Right lobe of liver (tissue), 6 donors: ENCODE data around the gene PHAF1. TPM values are rescaled to one million over a fixed set of nuclear protein-coding genes. Genes with fewer than 3 reads are reported as not detected.

Experiments used
- ATAC-seq, 4 donors: fragments of 200-7000 bp; cut with Tn5 transposase; one replicate each; pipeline ENCODE4 v1.9.1; 2020; ENCODE audit warnings: mild to moderate bottlenecking in 4 of 4, moderate library complexity in 4 of 4
- DNase-seq, 3 donors: peaks; one replicate each; pipeline ENCODE4 v3.0.0-alpha.2; 2020
- H3K27ac ChIP-seq, 3 donors: fragments of 200-600 bp; one replicate each; pipeline ENCODE4 v1.8.0; 2022
- H3K27me3 ChIP-seq, 2 donors: fragments of 200-600 bp; one replicate each; pipeline ENCODE4 v1.8.0; 2022
- H3K36me3 ChIP-seq, 4 donors: fragments of 200-600 bp; sonication (generic) in 1 of 4; one replicate each; pipeline versions ENCODE4 v1.5.1 to v1.8.0; 2017 to 2022; ENCODE audit warnings: control low read depth in 1 of 4
- H3K4me1 ChIP-seq, 4 donors: fragments of 200-600 bp; sonication (generic) in 1 of 4; one replicate each; pipeline versions ENCODE4 v1.5.1 to v1.8.0; 2017 to 2022; ENCODE audit warnings: control low read depth in 1 of 4
- H3K4me3 ChIP-seq, 3 donors: fragments of 200-600 bp; one replicate each; pipeline ENCODE4 v1.8.0; 2022
- H3K9me3 ChIP-seq, 4 donors: fragments of 200-600 bp; sonication (generic) in 1 of 4; one replicate each; pipeline versions ENCODE4 v1.5.1 to v1.8.0; 2017 to 2022; ENCODE audit warnings: control low read depth in 1 of 4
- CTCF ChIP-seq, 4 donors: fragments of 200-600 bp in 3 of 4; fragments of 450-650 bp in 1 of 4; IDR thresholded peaks; one replicate each; pipeline versions ENCODE4 v1.5.1 to v1.8.0; 2016 to 2022; ENCODE audit warnings: antibody characterized with exemption in 4 of 4, mild to moderate bottlenecking in 2 of 4
- POLR2A ChIP-seq: fragments of 450-650 bp; IDR thresholded peaks from one replicate; pipeline ENCODE4 v1.6.1; 2017; ENCODE audit warnings: antibody characterized with exemption, mild to moderate bottlenecking
- WGBS: methylation state at CpG from one replicate; pipeline ENCODE4 v1.1.6; 2018; ENCODE audit warnings: low coverage, low lambda C conversion rate; ENCODE audit not compliant: insufficient coverage; ENCODE audit errors: missing lambda C conversion rate; 5-methylcytosine and 5-hydroxymethylcytosine counted together
- intact Hi-C, 2 donors: fragments of 100-400 bp; cut with DNase I; formaldehyde crosslinking; loops; one replicate each; pipeline versions ENCODE4 v1.11.2 to v1.14.1; 2022
- total RNA-seq, 6 experiments: library from RNA; depleted of rRNA in 2 of 6; stranded (reverse); fragments of >200 nt in 2 of 6; fragmentation: NEBNext Ultra II Directional in 3 of 6; extraction: Animal tissue kit (Norgen Biotek cat#: 25700) in 3 of 6; gene quantifications; one replicate each; pipeline versions ENCODE4 v1.1.0 to v1.2.4, GENCODE V29; 2016 to 2023
- donor health status: DM: no; HTN: yes; CAD: no.
- donor health status: DM: no; HTN: no; CAD: no.
- donor health status: DM: no; HTN: no; CAD: no.
- donor health status: DM: no; HTN: yes; CAD: no.
- donor health status: DM: no; HTN: yes; CAD: no.

Gene PHAF1
- total RNA-seq, 6 experiments from 2014 or later, result 22.3 to 45.1 (median 32.4) TPM

GRCh38 chr16:67105881-67106280 is 3.9 kb upstream of the PHAF1 start:
- no peak for TF ChIP-seq CTCF (IDR thresholded peaks at IDR 0.05)
- TF ChIP-seq POLR2A, result no peak
- Histone ChIP-seq H3K27me3 (no peaks in the 10 kb centered on the region), H3K27ac (no peak overlapping the region), H3K4me3 (no peak overlapping the region), H3K9me3 (no peaks in the 10 kb centered on the region), H3K4me1 (peaks cover 0 to 6% (median 3%) of the 10 kb centered on the region in 4 donors), H3K36me3 (no peaks in the 10 kb centered on the region)
- ATAC-seq (no peak), DNase-seq (no peak)
- intact Hi-C loops, result loop anchor here (10.0 kb wide), 2 partner anchors 49 to 81 kb away; partner anchors contain the start of genes B3GNT9 (in 1 of the 2), CBFB (in 1 of the 2), FBXL8 (in 1 of the 2) and TRADD (in 1 of the 2)
- 68% methylated on average over 5 of the region's 5 CpGs for WGBS

- Histone ChIP-seq H3K36me3 (no peaks in the 10 kb centered on the region), H3K27ac (no peak overlapping the region), H3K4me1 (peaks cover 0 to 27% (median 3%) of the 10 kb centered on the region in 4 donors), H3K4me3 (no peak overlapping the region), H3K27me3 (no peaks in the 10 kb centered on the region), H3K9me3 (no peaks in the 10 kb centered on the region)
- WGBS, result 97% methylated on average over 6 of the region's 6 CpGs
- intact Hi-C loops, result loop anchor here (10.0 kb wide), 2 partner anchors 46 to 84 kb away; partner anchors contain the start of genes B3GNT9 (in 1 of the 2), CBFB (in 1 of the 2), FBXL8 (in 1 of the 2) and TRADD (in 1 of the 2)
- no peak for TF ChIP-seq POLR2A
- TF ChIP-seq CTCF (IDR thresholded peaks at IDR 0.05), result no peak
- ATAC-seq, result no peak
- no peak for DNase-seq
Measured at GRCh38 chr16:67108489-67108888, 1.3 kb upstream of the PHAF1 start.

- peak in 1 of 3 donors; percentile 64 for DNase-seq
- Histone ChIP-seq H3K36me3 (no peaks in the 10 kb centered on the region), H3K4me1 (peaks cover 0 to 31% (median 3%) of the 10 kb centered on the region in 4 donors), H3K9me3 (no peaks in the 10 kb centered on the region), H3K27me3 (no peaks in the 10 kb centered on the region), H3K27ac (peak overlapping the region; percentile 45 to 82 (median 82)), H3K4me3 (peak overlapping the region; percentile 97 to 99 (median 99))
- WGBS, result 100% methylated on average over 5 of the region's 18 CpGs
- TF ChIP-seq CTCF (IDR thresholded peaks at IDR 0.05) (no peak), POLR2A (no peak)
- ATAC-seq, result no peak
- intact Hi-C loops, result loop anchor here (10.0 kb wide), 2 partner anchors 46 to 84 kb away; partner anchors contain the start of genes B3GNT9 (in 1 of the 2), CBFB (in 1 of the 2), FBXL8 (in 1 of the 2) and TRADD (in 1 of the 2)
Measured at GRCh38 chr16:67108931-67109406, 772 bp upstream of the PHAF1 start.

- Histone ChIP-seq H3K4me1 (peaks cover 0 to 59% (median 11%) of the 10 kb centered on the region in 4 donors), H3K9me3 (no peaks in the 10 kb centered on the region), H3K27me3 (no peaks in the 10 kb centered on the region), H3K36me3 (peaks cover 0 to 6% (median 0%) of the 10 kb centered on the region in 4 donors), H3K4me3 (peak overlapping the region; percentile 30 to 99 (median 97)), H3K27ac (peak overlapping the region; percentile 69 to 82 (median 82))
- TF ChIP-seq POLR2A, result no peak
- no peak for TF ChIP-seq CTCF (IDR thresholded peaks at IDR 0.05)
- 14% methylated on average over 3 of the region's 4 CpGs for WGBS
- ATAC-seq (no peak), DNase-seq (no peak)
- intact Hi-C loops, result no loop called here
Measured at GRCh38 chr16:67111951-67112444, 2.3 kb downstream of the PHAF1 start.
